Tibial nerve (tissue), 4 donors: ENCODE data around the gene TPK1.

Source experiments
- CTCF ChIP-seq, 5 experiments: fragments of 200-600 bp in 3 of 5; fragments of 450-650 bp in 2 of 5; sonication (generic) in 3 of 5; IDR thresholded peaks; one replicate each; pipeline ENCODE4 v1.5.1; 2016 to 2019; ENCODE audit warnings: antibody characterized with exemption in 5 of 5, mild to moderate bottlenecking in 3 of 5, moderate library complexity in 2 of 5
- EP300 ChIP-seq, 2 donors: sonication (generic); formaldehyde crosslinking; IDR thresholded peaks; one replicate each; pipeline ENCODE4 v1.6.1; 2017; ENCODE audit warnings: antibody characterized with exemption in 2 of 2, mild to moderate bottlenecking in 1 of 2
- POLR2A ChIP-seq, 2 donors: fragments of 450-650 bp; IDR thresholded peaks; one replicate each; pipeline ENCODE4 v1.6.1; 2017; ENCODE audit warnings: antibody characterized with exemption in 2 of 2, mild to moderate bottlenecking in 2 of 2, moderate library complexity in 2 of 2

GRCh38 chr7:144439717-144440205, 396.1 kb downstream of the TPK1 start:
- no peak for TF ChIP-seq CTCF (IDR thresholded peaks at IDR 0.05)
- TF ChIP-seq POLR2A (IDR thresholded peaks at IDR 0.05): no peak
- TF ChIP-seq EP300 (IDR thresholded peaks at IDR 0.05): no peak
